Measurements from ENCODE around the gene RAD9A.

The RAD9A gene

GRCh38 chr11:67445515-67445914, 53.7 kb downstream of the RAD9A start:
- DNase-seq = no peak

Data from cerebellar nuclear complex (tissue), 1 donor.